Cardiac muscle cell (in vitro differentiated cells and primary cell): ENCODE measurements around the gene TMEM245. TPM values are rescaled to one million over a fixed set of nuclear protein-coding genes. Genes with fewer than 3 reads are reported as not detected.

Experiments
- DNase-seq, 2 donors: peaks; one replicate each; pipeline versions ENCODE4 v3.0.0 to v3.0.0-alpha.2; 2010 to 2017; ENCODE audit warnings: low read depth in 1 of 2, low spot score in 1 of 2
- H3K27ac ChIP-seq: fragments of 200-600 bp; sonication (generic); 2 replicates; pipeline ENCODE4 v1.5.1; 2016
- H3K27me3 ChIP-seq: fragments of 200-600 bp; sonication (generic); 2 replicates; pipeline ENCODE4 v1.6.0; 2016; ENCODE audit warnings: control low read depth
- H3K36me3 ChIP-seq: fragments of 200-600 bp; sonication (generic); 2 replicates; pipeline ENCODE4 v1.5.1; 2016; ENCODE audit warnings: control low read depth
- H3K4me1 ChIP-seq: fragments of 200-600 bp; sonication (generic); 2 replicates; pipeline ENCODE4 v1.8.1; 2017; ENCODE audit warnings: low read depth, mild to moderate bottlenecking, mixed run types
- H3K4me3 ChIP-seq: fragments of 200-600 bp; sonication (generic); 2 replicates; pipeline ENCODE4 v1.5.1; 2016; ENCODE audit warnings: mild to moderate bottlenecking
- H3K9me3 ChIP-seq: fragments of 200-600 bp; sonication (generic); 2 replicates; pipeline ENCODE4 v1.5.1; 2017; ENCODE audit warnings: low read depth, mild to moderate bottlenecking, control low read depth
- CTCF ChIP-seq: IDR thresholded peaks from 2 replicates; pipeline ENCODE4 v1.5.1; 2012; ENCODE audit warnings: low read depth, mild to moderate bottlenecking, low read length
- polyA plus RNA-seq: library from polyadenylated mRNA; unstranded; fragments of >200 nt; fragmentation: Nextera tagmentation; extraction: Ambion mirVana; gene quantifications from 2 replicates; pipeline ENCODE4 v1.2.1, GENCODE V29; 2016
- total RNA-seq: library from RNA; depleted of rRNA; stranded (reverse); fragments of >200 nt; gene quantifications from 2 replicates; pipeline ENCODE4 v1.2.3, GENCODE V29; 2016

Gene TMEM245
- total and polyA plus RNA-seq, 2 experiments from 2014 or later = 75.6 to 88.1 TPM

- no peak for DNase-seq
- Histone ChIP-seq H3K27ac (no peak overlapping the region), H3K4me3 (no peak overlapping the region), H3K27me3 (no peaks in the 10 kb centered on the region), H3K9me3 (no peaks in the 10 kb centered on the region), H3K36me3 (no peaks in the 10 kb centered on the region), H3K4me1 (peaks cover 19% of the 10 kb centered on the region)
- no peak for TF ChIP-seq CTCF
Observed at GRCh38 chr9:109121232-109121796, 1.6 kb upstream of the TMEM245 start.

DNA sequence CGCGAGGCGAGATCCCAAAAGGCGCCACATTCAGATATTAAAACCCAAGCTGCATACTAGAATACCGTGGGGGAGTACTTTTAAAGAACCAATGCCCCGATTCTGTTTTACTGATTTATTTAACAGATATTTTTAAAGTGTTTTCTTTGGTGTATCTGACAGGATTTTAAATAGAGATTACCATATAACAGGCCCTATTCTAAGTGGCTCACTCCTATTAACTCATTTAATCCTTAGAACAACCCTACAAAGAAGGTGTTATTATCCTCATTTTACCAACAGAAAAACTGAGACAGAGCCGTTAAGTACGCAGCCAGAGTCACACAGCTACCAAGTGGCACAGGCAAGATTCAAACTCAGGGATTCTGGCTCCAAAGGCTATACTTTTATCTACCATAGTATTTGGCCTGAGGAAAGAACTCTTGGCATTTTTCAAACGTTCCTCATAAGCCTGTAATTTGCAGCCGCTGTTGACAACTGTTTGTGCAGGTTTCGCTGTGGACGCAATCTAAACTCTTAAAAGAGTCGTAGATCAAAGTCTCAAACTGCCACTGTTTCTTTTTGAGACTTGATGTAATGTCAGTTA lies 550 bp upstream of the TMEM245 start:
- no peaks in the 10 kb centered on the region for H3K27me3 ChIP-seq
- no peak for DNase-seq
- no peaks in the 10 kb centered on the region for H3K36me3 ChIP-seq
- no peaks in the 10 kb centered on the region for H3K9me3 ChIP-seq
- peaks cover 19% of the 10 kb centered on the region for H3K4me1 ChIP-seq
- no peak for TF ChIP-seq CTCF
- no peak overlapping the region for H3K4me3 ChIP-seq
- no peak overlapping the region for H3K27ac ChIP-seq

GRCh38 chr9:109118808-109119438 lies 824 bp downstream of the TMEM245 start:
- TF ChIP-seq CTCF = no peak
- H3K4me1 ChIP-seq = peaks cover 30% of the 10 kb centered on the region
- H3K4me3 ChIP-seq = peak overlapping the region; percentile 77
- peak overlapping the region; percentile 97 for H3K27ac ChIP-seq
- H3K9me3 ChIP-seq = no peaks in the 10 kb centered on the region
- DNase-seq = peak; percentile 16 to 31
- H3K36me3 ChIP-seq = no peaks in the 10 kb centered on the region
- no peaks in the 10 kb centered on the region for H3K27me3 ChIP-seq

- Histone ChIP-seq H3K27ac (peak overlapping the region; percentile 97), H3K4me1 (peaks cover 38% of the 10 kb centered on the region), H3K36me3 (no peaks in the 10 kb centered on the region), H3K4me3 (peak overlapping the region; percentile 77), H3K9me3 (no peaks in the 10 kb centered on the region), H3K27me3 (no peaks in the 10 kb centered on the region)
- no peak for TF ChIP-seq CTCF
- DNase-seq = peak; percentile 11 to 96
Observed at GRCh38 chr9:109117856-109118807, 1.6 kb downstream of the TMEM245 start.

DNA sequence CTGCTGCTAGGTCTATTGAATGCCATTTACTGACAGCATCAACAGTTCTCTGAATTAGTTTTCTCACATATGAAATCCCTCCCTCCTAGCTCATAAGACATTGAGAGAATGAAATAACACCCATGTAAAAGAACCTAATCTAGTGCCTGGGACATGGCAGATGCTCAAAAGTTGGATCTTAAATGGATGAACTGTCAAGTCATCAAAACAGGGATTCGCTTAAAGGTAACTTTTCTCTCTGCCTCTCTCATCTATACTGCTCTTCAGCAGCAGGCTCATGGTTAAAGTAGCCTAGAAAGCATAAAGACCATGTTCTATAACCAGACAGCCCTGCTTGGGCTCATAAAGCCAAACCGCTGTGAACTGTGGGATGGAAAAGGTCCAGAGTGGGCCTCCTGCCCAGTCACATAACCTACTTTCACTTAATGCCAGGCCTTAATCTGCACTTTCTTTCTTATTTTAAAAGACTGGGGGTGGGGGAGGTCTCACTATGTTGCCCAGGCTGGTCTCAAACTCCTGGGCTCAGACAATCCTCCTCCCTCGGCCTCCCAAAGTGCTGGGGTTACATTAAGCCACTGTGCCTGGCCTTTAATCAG lies 3.7 kb downstream of the TMEM245 start:
- no peak for TF ChIP-seq CTCF
- no peaks in the 10 kb centered on the region for H3K9me3 ChIP-seq
- H3K4me1 ChIP-seq = peaks cover 53% of the 10 kb centered on the region
- H3K27me3 ChIP-seq = no peaks in the 10 kb centered on the region
- no peaks in the 10 kb centered on the region for H3K36me3 ChIP-seq
- H3K4me3 ChIP-seq = no peak overlapping the region
- H3K27ac ChIP-seq = no peak overlapping the region
- peak in 1 of 2 donors; percentile 76 for DNase-seq
